ENCODE measurements around the gene HERPUD2.

The HERPUD2 gene

GRCh38 chr7:35650751-35651150 lies 44.2 kb downstream of the HERPUD2 start:
- H3K4me3 ChIP-seq (ENCODE audit: low read depth, low read length), result no peak overlapping the region
- in situ Hi-C loops (cut with HindIII; ENCODE audit: low sequenced_read_pairs), result no loop called here
- no peak for DNase-seq (ENCODE audit: low read depth)
- TF ChIP-seq CTCF (IDR thresholded peaks at IDR 0.05; ENCODE audit: low read depth, low read length, missing control alignments), result no peak

GRCh38 chr7:35649711-35650110 lies 45.2 kb downstream of the HERPUD2 start:
- TF ChIP-seq CTCF (IDR thresholded peaks at IDR 0.05; ENCODE audit: low read depth, low read length, missing control alignments), result no peak
- in situ Hi-C loops (cut with HindIII; ENCODE audit: low sequenced_read_pairs), result no loop called here
- H3K4me3 ChIP-seq (ENCODE audit: low read depth, low read length), result no peak overlapping the region
- DNase-seq (ENCODE audit: low read depth), result no peak

GRCh38 chr7:35648367-35648766 lies 46.6 kb downstream of the HERPUD2 start:
- no peak for DNase-seq (ENCODE audit: low read depth)
- no peak for TF ChIP-seq CTCF (IDR thresholded peaks at IDR 0.05; ENCODE audit: low read depth, low read length, missing control alignments)
- in situ Hi-C loops (cut with HindIII; ENCODE audit: low sequenced_read_pairs), result no loop called here
- H3K4me3 ChIP-seq (ENCODE audit: low read depth, low read length), result no peak overlapping the region

GRCh38 chr7:35647171-35647574 lies 47.8 kb downstream of the HERPUD2 start:
- in situ Hi-C loops (cut with HindIII; ENCODE audit: low sequenced_read_pairs), result no loop called here
- no peak overlapping the region for H3K4me3 ChIP-seq (ENCODE audit: low read depth, low read length)
- no peak for DNase-seq (ENCODE audit: low read depth)
- TF ChIP-seq CTCF (IDR thresholded peaks at IDR 0.05; ENCODE audit: low read depth, low read length, missing control alignments), result no peak

GRCh38 chr7:35646289-35647023 lies 48.5 kb downstream of the HERPUD2 start:
- DNase-seq (ENCODE audit: low read depth), result no peak
- no peak overlapping the region for H3K4me3 ChIP-seq (ENCODE audit: low read depth, low read length)
- in situ Hi-C loops (cut with HindIII; ENCODE audit: low sequenced_read_pairs), result no loop called here
- no peak for TF ChIP-seq CTCF (IDR thresholded peaks at IDR 0.05; ENCODE audit: low read depth, low read length, missing control alignments)

GRCh38 chr7:35645691-35646090 lies 49.2 kb downstream of the HERPUD2 start:
- in situ Hi-C loops (cut with HindIII; ENCODE audit: low sequenced_read_pairs), result no loop called here
- H3K4me3 ChIP-seq (ENCODE audit: low read depth, low read length), result no peak overlapping the region
- TF ChIP-seq CTCF (IDR thresholded peaks at IDR 0.05; ENCODE audit: low read depth, low read length, missing control alignments), result no peak
- DNase-seq (ENCODE audit: low read depth), result no peak
